Common myeloid progenitor, CD34-positive (primary cell): ENCODE measurements around the gene PRRG4.
"Not testable (repeated sequence)": the region's sequence is repeated elsewhere in the genome, so short reads cannot be mapped to it uniquely, and the experiment has no call there.

Experiments
- CTCF ChIA-PET: fragments of 350-600 bp; sonication (Branson Sonifier 250); formaldehyde crosslinking; loops from one replicate; lab custom pipeline; 2021; ENCODE audit warnings: antibody characterized with exemption; lab: Charles Lee
- POLR2A ChIA-PET: fragments of 350-600 bp; sonication (Branson Sonifier 250); formaldehyde crosslinking; loops from one replicate; lab custom pipeline; 2021; ENCODE audit warnings: antibody characterized with exemption; lab: Charles Lee
- DNase-seq, 3 donors: peaks; one replicate each; pipeline versions ENCODE4 v3.0.0 to v3.0.0-alpha.2; 2013
- H3K27ac ChIP-seq, 2 experiments: 1 replicate in 1 of 2; 2 replicates in 1 of 2; pipeline ENCODE4 v1.7.0; 2013; ENCODE audit warnings: inconsistent platforms in 2 of 2, low read length in 2 of 2, mild to moderate bottlenecking in 2 of 2, low read depth in 1 of 2, moderate library complexity in 1 of 2; ENCODE audit not compliant: severe bottlenecking in 2 of 2, insufficient read depth in 1 of 2, poor library complexity in 1 of 2
- H3K27me3 ChIP-seq, 5 experiments: replicated peaks in 2 of 5; 1 replicate in 3 of 5; 2 replicates in 2 of 5; pipeline versions ENCODE4 v1.6.1 to v1.7.0; 2013; ENCODE audit warnings: low read length in 4 of 5, mild to moderate bottlenecking in 2 of 5, moderate library complexity in 2 of 5, inconsistent platforms in 1 of 5; ENCODE audit not compliant: insufficient read depth in 5 of 5, control insufficient read depth in 4 of 5
- H3K36me3 ChIP-seq, 4 experiments: 1 replicate in 2 of 4; 2 replicates in 2 of 4; pipeline versions ENCODE4 v1.6.1 to v1.7.0; 2013; ENCODE audit warnings: low read length in 3 of 4, control low read depth in 1 of 4, mild to moderate bottlenecking in 1 of 4; ENCODE audit not compliant: control insufficient read depth in 4 of 4, insufficient read depth in 4 of 4
- H3K4me1 ChIP-seq, 4 experiments: 1 replicate in 3 of 4; 2 replicates in 1 of 4; pipeline versions ENCODE4 v1.6.1 to v1.7.1; 2013; ENCODE audit warnings: low read length in 3 of 4, mild to moderate bottlenecking in 3 of 4, control low read depth in 1 of 4, inconsistent platforms in 1 of 4, moderate library complexity in 1 of 4; ENCODE audit not compliant: control insufficient read depth in 4 of 4, insufficient read depth in 4 of 4; ENCODE audit errors: control extremely low read depth in 1 of 4
- H3K4me3 ChIP-seq, 7 experiments: 1 replicate in 4 of 7; 2 replicates in 3 of 7; pipeline versions ENCODE4 v1.5.1 to v1.7.0; 2013; ENCODE audit warnings: mild to moderate bottlenecking in 7 of 7, low read length in 6 of 7, moderate library complexity in 6 of 7, inconsistent platforms in 2 of 7, low read depth in 2 of 7, control low read depth in 1 of 7; ENCODE audit not compliant: insufficient read depth in 4 of 7, control insufficient read depth in 1 of 7; ENCODE audit errors: extremely low read depth in 1 of 7
- H3K9me3 ChIP-seq, 5 experiments: 1 replicate in 4 of 5; 2 replicates in 1 of 5; pipeline versions ENCODE4 v1.6.1 to v1.7.1; 2013; ENCODE audit warnings: low read length in 4 of 5, mild to moderate bottlenecking in 2 of 5, inconsistent platforms in 1 of 5, low read depth in 1 of 5, moderate library complexity in 1 of 5; ENCODE audit not compliant: control insufficient read depth in 4 of 5, insufficient read depth in 2 of 5; ENCODE audit errors: control extremely low read depth in 1 of 5
- WGBS: methylation state at CpG from one replicate; pipeline ENCODE4 v1.1.5; 2013; ENCODE audit not compliant: insufficient coverage; 5-methylcytosine and 5-hydroxymethylcytosine counted together

Gene PRRG4

DNA sequence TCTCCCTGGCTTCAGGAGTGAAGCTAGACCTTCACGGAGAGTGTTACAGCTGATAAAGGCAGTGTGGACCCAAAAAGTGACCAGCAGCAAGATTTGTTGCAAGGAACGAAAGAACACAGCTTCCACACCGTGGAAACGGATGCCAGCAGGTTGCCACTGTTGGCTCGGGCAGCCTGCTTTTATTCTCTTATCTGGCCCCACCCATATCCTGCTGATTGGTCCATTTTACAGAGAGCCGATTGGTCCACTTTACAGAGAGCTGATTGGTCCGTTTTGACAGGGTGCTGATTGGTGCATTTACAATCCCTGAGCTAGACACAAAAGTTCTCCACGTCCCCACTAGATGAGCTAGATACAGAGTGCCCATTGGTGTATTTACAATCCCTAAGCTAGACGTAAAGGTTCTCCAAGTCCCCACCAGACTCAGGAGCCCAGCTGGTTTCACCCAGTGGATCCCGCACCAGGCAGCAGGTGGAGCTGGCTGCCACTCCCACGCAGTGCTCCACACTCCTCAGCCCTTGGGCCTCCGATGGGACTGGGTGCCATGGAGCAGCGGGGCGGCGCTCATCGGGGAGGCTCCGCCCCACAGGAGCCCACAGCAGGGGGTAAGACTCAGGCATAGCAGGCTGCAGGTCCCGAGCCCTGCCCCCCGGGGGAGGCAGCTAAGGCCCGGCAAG, 58.1 kb downstream of the PRRG4 start:
- H3K27ac ChIP-seq, H3K4me3 ChIP-seq, DNase-seq, H3K27me3 ChIP-seq, H3K36me3 ChIP-seq, POLR2A ChIA-PET, H3K9me3 ChIP-seq: not testable (repeated sequence)
- peaks cover 8 to 15% (median 13%) of the 10 kb centered on the region in 4 experiments for H3K4me1 ChIP-seq
- 97% methylated on average over 16 of the region's 20 CpGs for WGBS
- CTCF ChIA-PET = interaction anchor here (1.3 to 2.8 kb wide), 5 partner anchors 11 to 441 kb away, joined by 3 to 7 read pairs (median 3); no protein-coding TSS in a partner anchor

- WGBS = 100% methylated on average over 15 of the region's 17 CpGs
- POLR2A ChIA-PET = interaction anchor here (0.6 kb wide), 1 partner anchor 33 kb away, joined by 3 read pairs; no protein-coding TSS in a partner anchor
- DNase-seq, CTCF ChIA-PET, H3K9me3 ChIP-seq, H3K36me3 ChIP-seq, H3K27me3 ChIP-seq, H3K27ac ChIP-seq, H3K4me3 ChIP-seq: not testable (repeated sequence)
- peaks cover 8 to 15% (median 13%) of the 10 kb centered on the region in 4 experiments for H3K4me1 ChIP-seq
Measured at GRCh38 chr11:32888384-32888710, 58.6 kb downstream of the PRRG4 start.

- H3K36me3 ChIP-seq = no peaks in the 10 kb centered on the region
- ChIA-PET CTCF (no interaction called here), POLR2A (interaction anchor here (0.6 kb wide), 1 partner anchor 33 kb away, joined by 3 read pairs; no protein-coding TSS in a partner anchor)
- H3K4me1 ChIP-seq = peaks cover 8 to 15% (median 13%) of the 10 kb centered on the region in 4 experiments
- no peaks in the 10 kb centered on the region for H3K9me3 ChIP-seq
- H3K27me3 ChIP-seq = no peaks in the 10 kb centered on the region
- no peak overlapping the region for H3K4me3 ChIP-seq
- DNase-seq = no peak
- H3K27ac ChIP-seq = no peak overlapping the region
Measured at GRCh38 chr11:32888805-32889204, 59.1 kb downstream of the PRRG4 start.

DNA sequence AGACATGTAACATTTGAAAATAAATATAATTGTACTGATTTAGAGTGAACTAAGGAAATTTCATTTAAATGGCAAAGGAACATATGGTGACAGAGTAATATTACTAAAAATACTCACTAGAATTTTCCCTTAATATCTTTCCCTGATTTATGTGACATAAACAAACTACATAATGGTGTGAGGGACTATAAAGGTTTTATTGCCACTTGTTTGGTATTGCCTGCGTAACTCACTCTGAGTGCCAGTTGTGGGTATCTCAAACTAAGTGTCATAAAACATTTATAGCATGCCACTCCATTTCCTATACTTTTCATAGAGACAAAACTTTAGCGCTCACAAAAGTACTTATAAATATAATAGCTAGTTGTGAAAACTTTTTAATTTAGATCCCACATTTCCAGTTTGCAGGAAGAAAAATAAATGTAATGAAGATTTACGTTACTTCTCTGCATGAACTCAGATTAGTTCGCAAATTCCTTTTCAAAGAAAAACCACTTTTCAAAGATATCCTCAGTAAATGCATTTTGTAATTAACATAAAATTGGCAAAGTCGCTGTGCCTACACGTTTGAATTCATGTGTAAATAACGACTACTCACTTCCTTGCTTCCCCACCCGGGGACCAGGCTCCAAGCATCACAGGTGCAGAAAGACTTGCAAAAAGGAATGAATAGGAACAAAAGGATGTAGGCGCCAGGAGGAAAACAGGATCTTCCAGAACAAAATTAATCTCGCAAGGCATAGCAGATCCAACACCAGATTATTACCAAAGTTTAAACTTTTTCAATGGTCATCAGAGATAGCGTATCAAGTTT, 61.3 kb downstream of the PRRG4 start:
- WGBS = 100% methylated on average over 1 of the region's 11 CpGs
- Histone ChIP-seq H3K4me3 (peak overlapping the region in 3 of 7 experiments; percentile 34 to 75 (median 73)), H3K36me3 (no peaks in the 10 kb centered on the region), H3K9me3 (no peaks in the 10 kb centered on the region), H3K27ac (no peak overlapping the region), H3K4me1 (peaks cover 16 to 34% (median 26%) of the 10 kb centered on the region in 4 experiments), H3K27me3 (no peaks in the 10 kb centered on the region)
- CTCF ChIA-PET = no interaction called here
- peak in 2 of 3 donors; percentile 13 to 23 for DNase-seq
- POLR2A ChIA-PET = interaction anchor here (0.7 kb wide), 1 partner anchor 56 kb away, joined by 3 read pairs; no protein-coding TSS in a partner anchor

DNA sequence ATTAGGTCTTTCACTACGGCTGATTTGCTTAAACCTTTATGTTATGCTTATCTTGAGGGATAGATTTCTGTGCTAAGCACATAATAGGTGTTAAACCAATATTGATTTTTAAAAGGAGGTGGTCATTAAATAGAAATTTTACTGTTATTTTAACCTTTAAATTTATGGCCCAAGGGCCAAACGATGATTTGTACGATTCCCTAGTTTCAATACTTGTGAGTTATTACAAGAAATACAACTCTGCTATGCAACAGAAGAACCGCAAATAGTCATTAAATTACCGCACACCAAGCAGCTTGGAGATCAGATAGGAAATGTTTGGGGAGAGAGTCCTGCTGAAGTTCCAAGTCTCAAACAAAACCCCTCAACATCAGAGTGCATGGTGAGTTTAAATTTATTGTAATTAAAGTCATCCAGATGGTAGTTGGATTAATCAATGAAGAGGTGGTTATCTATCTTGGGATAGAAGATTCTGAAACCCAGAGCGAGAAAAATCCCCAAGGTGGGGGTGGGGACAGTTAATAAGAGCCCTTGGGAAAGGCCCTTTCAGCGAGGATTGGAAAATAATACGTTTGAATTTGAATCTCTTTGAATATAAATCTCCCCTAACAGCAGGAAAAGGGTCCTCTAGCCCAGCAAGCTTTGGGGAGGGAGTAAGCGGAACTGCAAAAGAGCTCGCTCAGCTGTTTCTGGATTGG, 62.1 kb downstream of the PRRG4 start:
- DNase-seq = peak; percentile 36 to 85 (median 77)
- 19% methylated on average over 4 of the region's 10 CpGs for WGBS
- CTCF ChIA-PET = interaction anchor here (0.7 kb wide), 1 partner anchor 10 kb away, joined by 4 read pairs; no protein-coding TSS in a partner anchor
- Histone ChIP-seq H3K27me3 (no peaks in the 10 kb centered on the region), H3K36me3 (no peaks in the 10 kb centered on the region), H3K4me3 (peak overlapping the region; percentile 60 to 90 (median 76)), H3K4me1 (peaks cover 16 to 34% (median 26%) of the 10 kb centered on the region in 4 experiments), H3K27ac (peak overlapping the region; percentile 37 to 74), H3K9me3 (no peaks in the 10 kb centered on the region)
- POLR2A ChIA-PET = interaction anchor here (0.7 kb wide), 1 partner anchor 56 kb away, joined by 3 read pairs; no protein-coding TSS in a partner anchor

- DNase-seq = peak; percentile 64 to 83 (median 77)
- peak within 1 kb of the TSS; percentile 58 to 84 for H3K27ac ChIP-seq
- POLR2A ChIA-PET = interaction anchor here (0.6 kb wide), 2 partner anchors 33 to 316 kb away, joined by 3 read pairs; no protein-coding TSS in a partner anchor
- peak within 1 kb of the TSS; percentile 63 to 90 (median 77) for H3K4me3 ChIP-seq
- CTCF ChIA-PET = interaction anchor here (0.7 to 1.7 kb wide), 6 partner anchors 8 to 83 kb away, joined by 3 to 5 read pairs (median 4); no protein-coding TSS in a partner anchor
- no peaks in the 10 kb centered on the region for H3K27me3 ChIP-seq
- WGBS = 0% methylated on average over 40 of the region's 91 CpGs
- H3K4me1 ChIP-seq = peaks cover 16 to 34% (median 26%) of the 10 kb centered on the region in 4 experiments
- peaks cover 0 to under 1% (median 0%) of the 10 kb centered on the region in 4 experiments for H3K36me3 ChIP-seq
- H3K9me3 ChIP-seq = no peaks in the 10 kb centered on the region
Measured at GRCh38 chr11:32892355-32893092, 62.8 kb downstream of the PRRG4 start, which contains the start of gene QSER1. Gene QSER1 (plus strand): TSS chr11:32892811. CDS start chr11:32893126, 315 bp downstream.
